Measurements from ENCODE around the gene EFS. TPM values are rescaled to one million over a fixed set of nuclear protein-coding genes. Genes with fewer than 3 reads are reported as not detected.

The EFS gene
- total RNA-seq, 1 donor from 2014 or later, result 32.4 TPM

GRCh38 chr14:23409966-23410635, 45.1 kb upstream of the EFS start:
- H3K36me3 ChIP-seq, result no peaks in the 10 kb centered on the region
- no peak for TF ChIP-seq POLR2A (IDR thresholded peaks at IDR 0.05)
- TF ChIP-seq, protein P1, sequence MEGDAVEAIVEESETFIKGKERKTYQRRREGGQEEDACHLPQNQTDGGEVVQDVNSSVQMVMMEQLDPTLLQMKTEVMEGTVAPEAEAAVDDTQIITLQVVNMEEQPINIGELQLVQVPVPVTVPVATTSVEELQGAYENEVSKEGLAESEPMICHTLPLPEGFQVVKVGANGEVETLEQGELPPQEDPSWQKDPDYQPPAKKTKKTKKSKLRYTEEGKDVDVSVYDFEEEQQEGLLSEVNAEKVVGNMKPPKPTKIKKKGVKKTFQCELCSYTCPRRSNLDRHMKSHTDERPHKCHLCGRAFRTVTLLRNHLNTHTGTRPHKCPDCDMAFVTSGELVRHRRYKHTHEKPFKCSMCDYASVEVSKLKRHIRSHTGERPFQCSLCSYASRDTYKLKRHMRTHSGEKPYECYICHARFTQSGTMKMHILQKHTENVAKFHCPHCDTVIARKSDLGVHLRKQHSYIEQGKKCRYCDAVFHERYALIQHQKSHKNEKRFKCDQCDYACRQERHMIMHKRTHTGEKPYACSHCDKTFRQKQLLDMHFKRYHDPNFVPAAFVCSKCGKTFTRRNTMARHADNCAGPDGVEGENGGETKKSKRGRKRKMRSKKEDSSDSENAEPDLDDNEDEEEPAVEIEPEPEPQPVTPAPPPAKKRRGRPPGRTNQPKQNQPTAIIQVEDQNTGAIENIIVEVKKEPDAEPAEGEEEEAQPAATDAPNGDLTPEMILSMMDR (IDR thresholded peaks at IDR 0.05), result no peak
- no peak for TF ChIP-seq POLR2AphosphoS5 (IDR thresholded peaks at IDR 0.05; ENCODE audit: insufficient read depth in 1 of 2, low read depth in 1 of 2)
- H3K4me1 ChIP-seq, result no peaks in the 10 kb centered on the region
- H3K27ac ChIP-seq, result no peak overlapping the region
- no peaks in the 10 kb centered on the region for H3K9me3 ChIP-seq
- no peaks in the 10 kb centered on the region for H3K27me3 ChIP-seq
- no peak overlapping the region for H3K4me3 ChIP-seq
- intact Hi-C loops (cut with DNase I), result loop anchor here (5.0 kb wide), 1 partner anchor 758 kb away; no protein-coding TSS in a partner anchor
- DNase-seq (ENCODE audit: extremely low spot score in 2 of 2), result no peak

DNA sequence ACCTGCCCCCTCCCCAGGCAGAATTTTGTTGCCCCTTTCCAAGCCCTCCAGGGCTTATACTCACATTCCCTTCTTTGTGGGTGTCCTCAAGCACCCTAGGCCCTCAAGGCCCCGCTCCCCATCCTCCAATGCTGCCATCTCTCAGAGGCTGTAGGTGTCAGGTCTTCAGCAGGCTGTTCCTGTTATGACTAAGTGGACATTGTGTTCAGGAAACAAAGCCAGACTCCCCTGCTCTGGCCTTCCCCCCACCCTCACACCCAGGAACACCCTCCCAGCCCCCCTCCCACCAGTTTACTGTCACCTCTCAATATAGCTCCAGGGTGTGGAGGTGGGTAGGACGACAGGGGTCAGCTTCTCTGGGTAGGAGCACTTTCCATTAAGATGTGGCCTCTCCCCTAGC, 44.5 kb upstream of the EFS start:
- H3K27me3 ChIP-seq, result no peaks in the 10 kb centered on the region
- no peaks in the 10 kb centered on the region for H3K9me3 ChIP-seq
- TF ChIP-seq, protein P1 (IDR thresholded peaks at IDR 0.05), result no peak
- no peak for DNase-seq (ENCODE audit: extremely low spot score in 2 of 2)
- H3K4me3 ChIP-seq, result no peak overlapping the region
- H3K36me3 ChIP-seq, result no peaks in the 10 kb centered on the region
- intact Hi-C loops (cut with DNase I), result loop anchor here (5.0 kb wide), 1 partner anchor 757 kb away; no protein-coding TSS in a partner anchor
- no peaks in the 10 kb centered on the region for H3K4me1 ChIP-seq
- no peak overlapping the region for H3K27ac ChIP-seq

DNA sequence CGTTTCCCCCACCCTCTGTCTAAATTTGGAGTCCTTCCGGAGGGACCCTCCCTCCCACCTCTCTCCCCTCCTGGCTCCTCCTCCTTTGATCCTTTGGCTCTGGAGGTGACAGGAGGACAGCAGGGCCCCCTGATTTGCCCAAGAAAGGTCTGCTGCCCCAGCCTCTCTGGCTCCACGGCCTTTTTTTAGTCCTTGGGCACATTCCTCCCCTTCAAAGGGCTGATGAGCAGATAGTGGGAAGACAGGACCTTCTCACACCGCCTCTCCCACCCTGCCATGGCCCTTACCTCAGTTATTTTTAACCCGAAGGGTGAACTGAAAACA, 43.3 kb upstream of the EFS start:
- H3K4me1 ChIP-seq, result no peaks in the 10 kb centered on the region
- H3K27ac ChIP-seq, result no peak overlapping the region
- intact Hi-C loops (cut with DNase I), result loop anchor here (5.0 kb wide), 1 partner anchor 756 kb away; no protein-coding TSS in a partner anchor
- TF ChIP-seq, protein P1 (IDR thresholded peaks at IDR 0.05), result no peak
- TF ChIP-seq POLR2AphosphoS5 (IDR thresholded peaks at IDR 0.05; ENCODE audit: insufficient read depth in 1 of 2, low read depth in 1 of 2) (no peak), POLR2A (IDR thresholded peaks at IDR 0.05) (no peak)
- no peaks in the 10 kb centered on the region for H3K9me3 ChIP-seq
- no peak for DNase-seq (ENCODE audit: extremely low spot score in 2 of 2)
- H3K36me3 ChIP-seq, result no peaks in the 10 kb centered on the region
- no peak overlapping the region for H3K4me3 ChIP-seq
- no peaks in the 10 kb centered on the region for H3K27me3 ChIP-seq

DNA sequence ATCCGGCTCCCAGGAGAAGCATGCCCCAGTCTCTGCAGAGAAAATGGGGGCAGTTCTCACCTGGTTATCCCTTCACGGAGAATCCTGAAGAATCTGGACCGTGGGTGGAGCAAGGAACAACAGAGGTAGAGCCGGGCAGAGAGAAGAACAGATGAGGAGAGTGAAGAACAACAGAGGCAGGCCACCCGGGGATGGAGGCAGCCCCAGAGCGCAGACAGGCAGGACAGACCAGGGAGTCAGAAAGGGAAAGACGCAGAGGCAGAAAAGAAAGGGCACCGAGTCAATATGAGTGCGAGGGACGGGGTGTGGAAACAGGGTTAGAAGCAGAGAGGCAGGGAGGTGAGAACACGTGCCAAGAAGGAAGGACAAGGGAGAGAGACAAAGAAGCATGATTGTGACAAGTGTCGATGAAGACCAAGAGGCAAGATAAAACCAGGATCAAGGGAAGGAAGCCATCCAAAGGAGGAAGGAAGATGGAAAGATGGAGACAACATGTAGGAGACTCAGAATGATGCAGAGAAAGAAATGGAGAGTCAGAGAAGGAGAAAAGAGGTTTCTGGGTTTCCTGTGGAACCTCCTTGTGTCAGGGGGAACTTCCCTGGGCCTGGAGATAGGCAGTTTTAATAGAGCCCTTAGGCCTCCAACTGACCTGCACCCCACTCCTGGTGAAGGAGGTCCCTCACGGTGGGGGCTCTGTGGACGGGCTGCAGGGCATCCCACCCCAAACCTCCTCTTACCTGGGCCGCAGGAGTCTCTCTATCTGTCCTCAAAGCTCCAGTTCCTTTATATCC, 42.7 kb upstream of the EFS start, which contains the start of gene MYH6:
Gene MYH6, minus strand, starts transcription at position 758 of the 791 bp plus-strand sequence. CDS start 1,050 bp downstream, outside the sequence.
- intact Hi-C loops (cut with DNase I), result loop anchor here (5.0 kb wide), 1 partner anchor 755 kb away; no protein-coding TSS in a partner anchor
- H3K36me3 ChIP-seq, result no peaks in the 10 kb centered on the region
- H3K27ac ChIP-seq, result no peak within 1 kb of the TSS
- no peaks in the 10 kb centered on the region for H3K4me1 ChIP-seq
- no peak within 1 kb of the TSS for H3K4me3 ChIP-seq
- H3K27me3 ChIP-seq, result no peaks in the 10 kb centered on the region
- TF ChIP-seq POLR2A (IDR thresholded peaks at IDR 0.05), result no peak
- TF ChIP-seq, protein P1 (IDR thresholded peaks at IDR 0.05), result no peak
- TF ChIP-seq POLR2AphosphoS5 (IDR thresholded peaks at IDR 0.05; ENCODE audit: insufficient read depth in 1 of 2, low read depth in 1 of 2), result no peak
- H3K9me3 ChIP-seq, result no peaks in the 10 kb centered on the region
- no peak for DNase-seq (ENCODE audit: extremely low spot score in 2 of 2)

Data from vagina (tissue), 2 donors.